H1 (cell line): ENCODE results near the gene DNASE2B. TPM values are rescaled to one million over a fixed set of nuclear protein-coding genes. Genes with fewer than 3 reads are reported as not detected.
A peak's percentile ranks its signal among the peaks of the same experiment; 100 is the strongest.

Experiments used
- CTCF ChIA-PET: fragments of 300-600 bp; sonication (Branson Sonifier 250); formaldehyde crosslinking; loops from one replicate; lab custom pipeline; 2021; ENCODE audit not compliant: partially characterized antibody; lab: Charles Lee
- POLR2A ChIA-PET: fragments of 300-600 bp; sonication (Branson Sonifier 250); formaldehyde crosslinking; loops from one replicate; lab custom pipeline; 2021; ENCODE audit warnings: inconsistent platforms; ENCODE audit not compliant: partially characterized antibody; lab: Charles Lee
- DNase-seq, 2 experiments: peaks; one replicate each; pipeline versions ENCODE4 v3.0.0 to v3.0.0-alpha.2; 2010 to 2022; ENCODE audit warnings: low spot score in 2 of 2, low read depth in 1 of 2, mixed read lengths in 1 of 2
- FAIRE-seq: peaks from 2 replicates; lab custom pipeline; 2011; peaks lifted over from hg19 to GRCh38; lab: Jason Lieb, UNC
- H2AFZ ChIP-seq: 2 replicates; pipeline ENCODE4 v1.8.1; 2012; ENCODE audit warnings: low read length, inconsistent platforms
- H2AK5ac ChIP-seq: 2 replicates; pipeline ENCODE4 v1.6.1; 2013; ENCODE audit warnings: low read depth, low read length
- H2BK120ac ChIP-seq: replicated peaks from 2 replicates; pipeline ENCODE3; 2013; ENCODE audit warnings: low read depth, low read length, inconsistent platforms
- H2BK12ac ChIP-seq: 2 replicates; pipeline ENCODE4 v1.6.1; 2013; ENCODE audit warnings: low read depth, low read length
- H2BK15ac ChIP-seq: 2 replicates; pipeline ENCODE4 v1.6.1; 2013; ENCODE audit warnings: low read length
- H2BK20ac ChIP-seq: 2 replicates; pipeline ENCODE4 v1.6.1; 2013; ENCODE audit warnings: low read length
- H2BK5ac ChIP-seq: 2 replicates; pipeline ENCODE4 v1.6.1; 2013; ENCODE audit warnings: low read depth, low read length
- H3K14ac ChIP-seq: 2 replicates; pipeline ENCODE4 v1.6.1; 2013; ENCODE audit warnings: inconsistent platforms; ENCODE audit not compliant: insufficient read length
- H3K18ac ChIP-seq: 2 replicates; pipeline ENCODE4 v1.6.1; 2013; ENCODE audit warnings: low read length; ENCODE audit errors: extremely low read depth
- H3K23ac ChIP-seq: 2 replicates; pipeline ENCODE4 v1.6.1; 2013; ENCODE audit warnings: inconsistent platforms; ENCODE audit not compliant: insufficient read length
- H3K23me2 ChIP-seq: 2 replicates; pipeline ENCODE4 v1.6.1; 2013; ENCODE audit warnings: low read depth, low read length
- H3K27ac ChIP-seq: 2 replicates; pipeline ENCODE4 v1.6.1; 2011; ENCODE audit warnings: low read depth, low read length, inconsistent platforms
- H3K27me3 ChIP-seq, 4 experiments: replicated peaks in 1 of 4; 1 replicate in 1 of 4; 2 replicates in 3 of 4; pipeline versions ENCODE4 v1.6.1 to v1.8.1; 2011 to 2013; ENCODE audit warnings: low read length in 3 of 4, mild to moderate bottlenecking in 3 of 4, inconsistent platforms in 2 of 4, mixed read lengths in 2 of 4, moderate library complexity in 1 of 4; ENCODE audit not compliant: control insufficient read depth in 3 of 4, insufficient read depth in 3 of 4; ENCODE audit errors: extremely low read depth in 1 of 4
- H3K36me3 ChIP-seq, 4 experiments: 2 replicates each; pipeline versions ENCODE4 v1.6.1 to v1.8.1; 2011 to 2013; ENCODE audit warnings: mild to moderate bottlenecking in 4 of 4, low read length in 3 of 4, moderate library complexity in 2 of 4, control low read depth in 1 of 4, inconsistent platforms in 1 of 4; ENCODE audit not compliant: insufficient read depth in 4 of 4, control insufficient read depth in 2 of 4
- H3K4ac ChIP-seq: replicated peaks from 2 replicates; pipeline ENCODE3; 2013; ENCODE audit warnings: low read length, low read depth, mixed read lengths, inconsistent platforms; ENCODE audit not compliant: insufficient read length
- H3K4me1 ChIP-seq, 4 experiments: replicated peaks in 1 of 4; 1 replicate in 1 of 4; 2 replicates in 3 of 4; pipeline versions ENCODE4 v1.6.1 to v1.8.1; 2011 to 2013; ENCODE audit warnings: low read length in 3 of 4, inconsistent platforms in 2 of 4, mixed read lengths in 1 of 4; ENCODE audit not compliant: insufficient read depth in 4 of 4, control insufficient read depth in 3 of 4
- H3K4me2 ChIP-seq, 2 experiments: 2 replicates each; pipeline versions ENCODE4 v1.6.1 to v1.8.1; 2011 to 2013; ENCODE audit warnings: low read depth in 2 of 2, low read length in 2 of 2, control low read depth in 1 of 2, inconsistent platforms in 1 of 2, mild to moderate bottlenecking in 1 of 2; ENCODE audit not compliant: insufficient read depth in 1 of 2
- H3K4me3 ChIP-seq, 4 experiments: fragments of 200-600, 300-600 bp in 1 of 4; sonication (generic), shearing (Covaris generic), sonication (Bioruptor Twin) in 1 of 4; 2 replicates each; pipeline versions ENCODE4 v1.5.1 to v1.8.1; 2011 to 2016; ENCODE audit warnings: low read length in 4 of 4, low read depth in 3 of 4, control low read depth in 2 of 4, inconsistent platforms in 2 of 4, mild to moderate bottlenecking in 2 of 4, mixed read lengths in 1 of 4, moderate library complexity in 1 of 4; ENCODE audit not compliant: insufficient read depth in 2 of 4; ENCODE audit errors: extremely low read depth in 1 of 4
- H3K56ac ChIP-seq: replicated peaks from 2 replicates; pipeline ENCODE3; 2013; ENCODE audit warnings: low read depth, mild to moderate bottlenecking, mixed read lengths, low read length, inconsistent platforms; ENCODE audit not compliant: insufficient read length
- H3K79me1 ChIP-seq: 2 replicates; pipeline ENCODE4 v1.6.1; 2013; ENCODE audit warnings: low read depth, low read length, control low read depth
- H3K79me2 ChIP-seq, 2 experiments: 2 replicates each; pipeline versions ENCODE4 v1.6.1 to v1.8.1; 2012 to 2013; ENCODE audit warnings: low read length in 2 of 2, mild to moderate bottlenecking in 2 of 2, inconsistent platforms in 1 of 2; ENCODE audit not compliant: insufficient read depth in 2 of 2, control insufficient read depth in 1 of 2
- H3K9ac ChIP-seq, 4 experiments: replicated peaks in 1 of 4; 1 replicate in 1 of 4; 2 replicates in 3 of 4; pipeline versions ENCODE4 v1.6.1 to v1.8.1; 2011 to 2013; ENCODE audit warnings: low read depth in 3 of 4, low read length in 3 of 4, control low read depth in 2 of 4, mild to moderate bottlenecking in 2 of 4, moderate library complexity in 2 of 4, inconsistent platforms in 1 of 4; ENCODE audit errors: extremely low read depth in 1 of 4
- H3K9me3 ChIP-seq, 2 experiments: 2 replicates each; pipeline versions ENCODE4 v1.6.1 to v1.8.1; 2012 to 2013; ENCODE audit warnings: mild to moderate bottlenecking in 2 of 2, moderate library complexity in 2 of 2, control low read depth in 1 of 2, inconsistent platforms in 1 of 2, low read depth in 1 of 2, low read length in 1 of 2, mixed read lengths in 1 of 2; ENCODE audit not compliant: insufficient read depth in 2 of 2
- H4K20me1 ChIP-seq, 2 experiments: replicated peaks in 1 of 2; 2 replicates each; pipeline versions ENCODE3 to v1.8.1; 2011 to 2013; ENCODE audit warnings: inconsistent platforms in 2 of 2, low read length in 2 of 2, mild to moderate bottlenecking in 1 of 2; ENCODE audit not compliant: insufficient read depth in 2 of 2, control insufficient read depth in 1 of 2
- H4K5ac ChIP-seq: 2 replicates; pipeline ENCODE4 v1.6.1; 2013; ENCODE audit warnings: low read length, low read depth, mixed read lengths, inconsistent platforms; ENCODE audit not compliant: insufficient read length
- H4K8ac ChIP-seq: 2 replicates; pipeline ENCODE4 v1.8.0; 2013; ENCODE audit warnings: mild to moderate bottlenecking, moderate library complexity, low read length, inconsistent platforms; ENCODE audit not compliant: insufficient read depth; ENCODE audit errors: extremely low read depth
- H4K91ac ChIP-seq: replicated peaks from 2 replicates; pipeline ENCODE3; 2013; ENCODE audit warnings: low read length, mixed read lengths, inconsistent platforms; ENCODE audit not compliant: insufficient read length
- CTBP2 ChIP-seq: IDR thresholded peaks from 2 replicates; pipeline ENCODE4 v1.7.0; 2011; ENCODE audit warnings: borderline replicate concordance, mild to moderate bottlenecking, moderate library complexity, mixed read lengths, low read length; ENCODE audit not compliant: insufficient read depth, insufficient read length
- CTCF ChIP-seq, 3 experiments: IDR thresholded peaks; 1 replicate in 2 of 3; 2 replicates in 1 of 3; pipeline versions ENCODE4 v1.5.1 to v1.6.1; 2011; ENCODE audit warnings: low read length in 3 of 3, mild to moderate bottlenecking in 3 of 3, inconsistent platforms in 2 of 3, low read depth in 1 of 3, moderate library complexity in 1 of 3; ENCODE audit not compliant: insufficient read depth in 1 of 3; ENCODE audit errors: control extremely low read depth in 1 of 3
- RAD21 ChIP-seq, 2 experiments: IDR thresholded peaks in 1 of 2; conservative IDR thresholded peaks in 1 of 2; 2 replicates each; pipeline ENCODE4 v1.6.1; 2011; ENCODE audit warnings: low read depth in 2 of 2, low read length in 2 of 2, improper control_type of control experiment in 1 of 2, inconsistent platforms in 1 of 2, mild to moderate bottlenecking in 1 of 2, moderate library complexity in 1 of 2
- SRF ChIP-seq: IDR thresholded peaks from 2 replicates; pipeline ENCODE4 v1.6.1; 2011; ENCODE audit warnings: mild to moderate bottlenecking, low read depth, low read length, moderate library complexity
- WGBS, 2 experiments: shearing (Covaris generic) in 1 of 2; methylation state at CpG; one replicate each; pipeline versions ENCODE4 v1.1.6 to v1.1.7; 2013 to 2015; ENCODE audit warnings: low lambda C conversion rate in 2 of 2, mixed read lengths in 2 of 2, inconsistent platforms in 1 of 2, low coverage in 1 of 2, missing lambda C conversion rate in 1 of 2; ENCODE audit not compliant: insufficient replicate concordance in 2 of 2, insufficient coverage in 1 of 2, insufficient read length in 1 of 2; ENCODE audit errors: extremely low coverage in 1 of 2, missing lambda C conversion rate in 1 of 2; 5-methylcytosine and 5-hydroxymethylcytosine counted together
- polyA plus RNA-seq, 7 experiments: library from polyadenylated mRNA; depleted of rRNA in 3 of 7; stranded (reverse) in 5 of 7; unstranded in 2 of 7; fragments of >200 nt in 5 of 7; fragments of 200-250 nt in 2 of 7; gene quantifications; 1 replicate in 5 of 7; 2 replicates in 1 of 7; 4 replicates in 1 of 7; pipeline versions ENCODE4 v1.2.1 to v1.2.3, GENCODE V29; 2011 to 2013; ENCODE audit warnings: missing spikeins in 2 of 7, mixed read lengths in 2 of 7
- total RNA-seq: library from RNA; stranded (reverse); fragmentation: NEBNext Ultra II Directional; extraction: Animal tissue kit (Norgen Biotek cat#: 25700); gene quantifications from 2 replicates; pipeline ENCODE4 v1.2.1, GENCODE V29; 2021

The DNASE2B gene
- total and polyA plus RNA-seq, 2 of the 8 experiments (the other 6 are each of a cell fraction or from before 2014, with no cell fraction given), result not detected

- Histone ChIP-seq H3K79me1 (no peaks in the 10 kb centered on the region), H4K91ac (no peak overlapping the region), H3K23ac (no peak overlapping the region), H3K36me3 (no peaks in the 10 kb centered on the region), H2AFZ (no peak overlapping the region), H3K14ac (no peak overlapping the region), H3K4ac (no peak overlapping the region), H3K23me2 (no peaks in the 10 kb centered on the region), H3K4me1 (peaks cover 0 to 3% (median 1%) of the 10 kb centered on the region in 4 experiments; a peak in 2 of 7 replicates), H3K9ac (no peak overlapping the region), H4K8ac (no peak overlapping the region), H2BK5ac (no peak overlapping the region), H2BK120ac (no peak overlapping the region), H3K4me3 (no peak overlapping the region), H3K56ac (no peak overlapping the region), H2BK15ac (no peak overlapping the region), H3K27ac (no peak overlapping the region), H3K9me3 (no peaks in the 10 kb centered on the region), H2BK12ac (no peak overlapping the region), H2BK20ac (no peak overlapping the region), H3K18ac (no peak overlapping the region), H4K5ac (no peak overlapping the region), H4K20me1 (no peaks in the 10 kb centered on the region), H3K27me3 (no peaks in the 10 kb centered on the region), H3K4me2 (no peak overlapping the region), H3K79me2 (no peaks in the 10 kb centered on the region), H2AK5ac (no peak overlapping the region)
- WGBS, 2 experiments, result 81% methylated on average over 8 of the region's 8 CpGs; no CpG with 5 or more reads in 1 of the 2 experiments
- FAIRE-seq (no peak), DNase-seq (no peak)
- peak in 2 of 3 experiments; percentile 24 to 42; a peak in 2 of 4 replicates for TF ChIP-seq CTCF (IDR thresholded peaks at IDR 0.05; ENCODE audit: control extremely low read depth in 1 of 3, insufficient read depth in 1 of 3, low read depth in 1 of 3, low read length in 3 of 3)
- no peak for TF ChIP-seq SRF
- peak; percentile 51 to 56 for TF ChIP-seq RAD21 (IDR thresholded peaks at IDR 0.05 in 1 of 2, conservative IDR thresholded peaks at IDR 0.05 in 1 of 2; ENCODE audit: low read depth in 2 of 2, low read length in 2 of 2)
- no peak for TF ChIP-seq CTBP2
- ChIA-PET POLR2A (no interaction called here), CTCF (interaction anchor here (0.9 to 1.3 kb wide), 6 partner anchors 10 to 557 kb away, joined by 3 to 5 read pairs (median 3); partner anchors contain the start of gene CTBS)
Measured at GRCh38 chr1:84387480-84388163, 10.7 kb upstream of the DNASE2B start.
